T1000 (cell line): Measurements from ENCODE around the gene GLRX5.
"Not testable (repeated sequence)": the region's sequence is repeated elsewhere in the genome, so short reads cannot be mapped to it uniquely, and the experiment has no call there.

ENCODE experiments used
- DNase-seq: peaks from one replicate; lab custom pipeline; 2025; ENCODE audit warnings: mixed read lengths; lab: John Stamatoyannopoulos, UW

The GLRX5 gene

DNA sequence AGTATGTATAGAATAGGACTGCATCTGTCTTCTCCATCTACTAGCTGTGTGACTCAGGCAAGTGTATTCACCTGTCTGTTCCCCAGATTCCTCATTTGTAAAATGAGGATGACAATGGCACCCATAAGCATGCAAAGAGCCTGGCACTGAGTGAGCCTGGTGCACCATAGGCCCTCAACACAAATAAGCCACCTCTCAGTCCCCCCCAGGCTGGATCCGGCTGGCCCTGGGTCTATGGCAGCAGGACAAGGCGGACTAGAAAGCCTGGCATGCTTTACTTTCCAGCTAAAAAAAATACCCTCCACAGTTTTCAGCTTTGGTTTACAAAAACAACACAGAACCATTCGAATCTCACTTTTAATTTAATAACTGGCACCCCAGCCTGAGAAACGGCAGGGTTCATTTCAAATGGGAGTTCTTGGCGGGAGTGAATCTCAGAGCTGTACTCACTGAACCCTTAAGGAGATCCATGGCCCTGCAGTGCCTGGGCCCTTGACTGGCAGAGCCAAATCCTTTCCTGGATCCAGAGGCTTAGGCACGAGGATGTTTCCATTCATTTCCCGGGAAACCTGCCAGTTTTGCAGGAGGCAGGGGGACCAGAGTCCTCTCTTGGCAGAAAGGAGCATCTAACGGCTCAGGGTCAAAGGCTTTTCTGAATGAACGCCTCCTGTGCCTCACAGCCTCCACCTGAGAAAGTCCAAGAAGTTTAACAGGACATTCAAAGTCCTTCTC, 36.1 kb upstream of the GLRX5 start:
- DNase-seq: no peak

DNA sequence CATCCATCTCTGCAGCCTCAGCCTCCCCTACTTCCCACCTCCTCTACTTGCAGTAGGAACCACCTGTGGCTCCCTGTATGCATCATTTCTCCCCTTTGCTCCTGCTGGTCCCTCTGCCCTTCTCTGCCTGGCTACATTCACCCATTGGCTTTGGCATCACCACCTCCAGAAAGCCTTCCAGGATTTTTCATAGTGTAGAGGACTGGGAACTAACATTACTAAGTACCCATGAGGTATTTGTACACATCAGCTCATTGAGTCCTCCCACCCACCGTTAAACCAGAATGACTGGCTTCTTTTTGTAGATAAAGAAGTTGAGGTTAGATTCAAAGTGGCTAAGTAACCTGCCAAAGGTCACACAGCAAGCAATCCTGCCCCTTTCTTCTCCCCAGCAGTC, 35.5 kb upstream of the GLRX5 start:
- DNase-seq: no peak

DNA sequence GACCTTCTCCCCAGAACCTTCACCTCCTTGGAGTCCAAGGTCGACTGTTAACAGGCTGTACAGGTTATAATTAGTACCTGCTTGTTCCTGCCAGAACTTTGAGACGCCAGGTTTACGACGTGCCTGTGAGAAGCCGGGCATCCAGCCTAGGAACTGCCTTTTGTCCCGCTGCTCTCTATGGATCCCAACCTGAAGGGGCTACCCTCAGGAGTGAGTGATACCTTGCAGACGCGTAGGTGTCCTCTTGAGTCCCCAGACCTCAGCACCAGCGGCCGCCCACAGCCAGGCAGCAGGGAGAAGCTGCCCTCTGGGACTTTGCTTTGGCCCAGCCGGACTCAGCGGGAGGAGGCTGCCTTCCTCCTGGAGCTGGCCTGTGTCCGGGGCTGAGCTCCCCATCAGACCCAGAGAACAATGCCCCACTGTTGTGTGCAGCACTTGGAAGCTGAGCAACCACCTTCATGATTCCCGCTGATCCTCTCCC, 34.6 kb upstream of the GLRX5 start:
- DNase-seq: no peak

DNA sequence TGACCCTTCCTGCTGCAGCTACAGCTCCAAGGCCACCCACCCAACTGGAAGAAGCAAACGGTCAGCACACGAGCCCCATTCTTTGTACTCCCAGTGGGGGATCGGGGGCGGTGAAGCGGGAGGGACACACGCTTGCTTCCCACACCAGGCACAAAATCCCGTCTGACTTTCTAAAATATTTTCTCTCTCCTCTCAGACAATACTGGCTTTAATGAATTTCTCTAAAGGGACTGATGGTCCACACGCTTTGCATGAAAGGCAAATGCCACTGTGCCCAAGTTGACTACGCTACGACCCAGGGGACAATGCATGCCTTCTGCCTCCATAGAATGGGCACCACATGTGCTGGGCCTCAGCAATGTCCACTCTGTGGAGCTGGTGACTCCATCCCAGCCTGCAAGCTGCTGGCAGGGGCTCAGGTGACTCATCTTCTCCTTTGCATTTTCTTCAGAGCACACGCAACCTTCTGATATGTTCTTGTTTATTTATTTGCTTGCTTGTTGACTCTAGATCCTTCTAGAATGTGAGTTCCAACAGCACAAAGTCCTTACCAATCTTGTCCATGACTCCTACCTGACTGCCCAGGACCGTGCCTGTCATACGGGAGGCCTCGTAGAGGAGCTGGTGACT, 34.0 kb upstream of the GLRX5 start:
- peak; percentile 49 for DNase-seq

DNA sequence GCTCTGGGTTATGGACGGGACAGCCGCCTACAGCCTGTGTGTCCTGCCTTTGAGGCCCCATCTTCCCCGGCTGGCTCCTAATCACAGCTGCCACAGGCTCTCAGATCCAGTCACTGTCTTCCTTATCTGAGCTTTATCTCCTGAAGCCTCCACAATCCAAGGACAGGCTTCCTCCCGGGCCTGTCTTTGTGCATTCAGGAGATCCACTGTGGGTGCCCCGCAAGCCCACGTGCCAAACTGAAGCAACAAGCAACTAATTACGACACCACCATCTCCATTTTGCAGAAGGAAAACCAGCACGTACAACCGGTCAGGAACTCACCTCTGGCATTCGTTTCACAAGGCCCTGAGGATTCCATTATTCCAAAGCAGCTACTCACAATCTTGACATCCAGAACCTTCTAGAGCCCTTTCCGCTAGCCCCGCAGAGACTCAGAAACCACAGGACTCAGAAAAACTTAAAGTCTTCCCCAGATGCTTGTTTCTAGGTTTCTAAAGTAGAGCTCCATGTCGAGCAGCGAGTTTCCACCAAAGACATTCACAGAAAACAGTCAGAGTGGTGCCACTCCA, 32.4 kb upstream of the GLRX5 start:
- DNase-seq: no peak

DNA sequence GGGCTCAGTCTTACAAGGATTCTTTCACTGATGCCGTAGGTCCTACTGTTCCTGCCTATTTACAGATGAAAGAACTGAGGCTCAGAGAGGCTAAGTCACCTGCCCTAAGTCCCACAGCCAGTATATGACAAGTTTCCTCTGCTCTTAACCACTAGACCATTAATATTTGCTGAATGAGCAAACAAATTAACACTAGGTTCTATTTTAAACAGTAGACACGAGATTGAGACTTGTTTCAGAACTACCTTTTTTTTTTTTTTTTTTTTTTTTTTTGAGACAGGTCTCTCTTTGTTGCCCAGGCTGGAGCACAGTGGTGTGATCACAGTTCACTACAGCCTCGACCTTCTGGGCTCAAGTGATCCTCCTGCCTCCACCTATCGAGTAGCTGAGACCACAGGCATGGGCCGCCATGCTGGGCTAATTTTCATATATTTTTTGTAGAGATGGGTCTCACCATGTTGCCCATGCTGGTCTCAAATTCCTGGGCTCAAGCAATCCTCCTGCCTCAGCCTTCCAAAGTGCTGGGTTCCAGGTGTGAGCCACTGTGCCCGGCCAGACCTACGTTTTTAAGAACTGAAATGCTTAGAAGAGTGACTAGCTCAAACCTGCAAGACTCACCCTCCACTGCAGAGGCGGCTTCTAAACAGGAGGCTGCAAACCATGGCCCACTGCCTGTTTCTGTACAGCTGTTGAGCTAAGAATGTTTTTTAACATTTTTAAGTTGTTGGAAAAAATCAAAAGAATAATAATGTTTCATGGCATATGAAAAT, 31.3 kb upstream of the GLRX5 start:
- DNase-seq: no peak

DNA sequence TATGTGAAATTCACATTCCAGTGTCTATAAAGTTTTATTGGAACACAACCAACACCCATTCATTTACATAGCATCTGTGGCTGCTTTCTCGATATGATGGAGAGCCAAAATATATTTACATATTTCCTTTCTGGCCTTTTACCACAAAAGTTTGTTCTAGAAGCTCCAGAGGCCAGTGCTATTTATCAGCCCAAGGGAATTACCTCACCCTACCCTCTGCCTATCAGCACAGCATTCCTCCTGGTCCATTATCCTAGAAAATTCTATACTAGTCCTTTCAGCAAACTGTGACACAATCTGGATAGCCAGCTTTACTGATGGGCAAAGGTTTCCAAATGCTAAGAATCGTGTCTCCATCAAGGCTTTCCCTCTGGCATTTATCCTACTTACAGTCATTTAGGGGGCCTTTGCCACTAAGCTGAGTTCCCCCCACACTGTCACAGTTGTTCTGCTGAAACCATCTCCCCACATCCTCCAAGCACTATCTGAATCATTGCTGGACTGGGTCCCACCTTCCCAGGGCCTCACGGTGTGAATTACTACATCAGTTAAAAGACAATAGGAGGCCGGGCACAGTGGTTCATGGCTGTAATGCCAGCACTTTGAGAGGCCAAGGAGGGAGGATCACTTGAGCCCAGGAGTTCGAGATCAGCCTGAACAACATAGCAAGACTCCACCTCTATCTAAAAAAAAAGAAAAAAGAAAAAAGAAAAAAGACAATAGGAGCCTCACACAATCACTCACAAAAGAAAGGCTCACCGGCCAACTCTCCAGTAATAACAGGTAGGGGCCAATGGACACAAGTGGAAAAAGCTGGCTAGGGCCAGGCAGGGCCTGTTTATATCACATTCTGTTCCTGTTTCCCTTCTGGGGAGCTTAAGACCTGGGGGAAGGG, 30.5 kb upstream of the GLRX5 start:
- DNase-seq: no peak

DNA sequence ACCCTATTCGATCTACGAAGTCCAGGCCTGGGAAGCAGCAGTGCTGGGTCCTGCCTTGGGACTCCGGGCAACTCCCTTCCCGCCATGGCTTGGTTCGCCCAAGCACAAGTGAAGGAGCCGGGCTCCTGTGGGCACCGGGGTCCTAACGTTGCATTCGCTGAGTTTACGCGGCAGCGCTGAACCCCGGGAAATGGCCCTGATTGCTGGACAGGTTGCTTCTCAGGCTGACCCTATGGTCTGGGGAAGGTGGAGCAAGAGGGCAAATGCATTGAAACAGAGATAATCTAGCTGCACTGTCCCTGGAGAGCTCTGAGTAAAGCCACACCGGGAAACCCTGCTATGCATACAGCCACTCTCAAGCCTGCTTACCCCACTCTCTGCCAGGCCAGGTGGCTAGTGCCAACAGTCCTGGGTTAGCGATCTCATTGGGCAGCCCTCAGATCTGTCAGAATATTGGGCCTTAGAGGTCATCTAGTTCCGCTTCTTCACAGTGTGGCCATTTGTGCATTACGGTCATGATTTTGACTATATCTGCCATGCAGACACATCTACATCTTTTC, 29.7 kb upstream of the GLRX5 start:
- DNase-seq: no peak

DNA sequence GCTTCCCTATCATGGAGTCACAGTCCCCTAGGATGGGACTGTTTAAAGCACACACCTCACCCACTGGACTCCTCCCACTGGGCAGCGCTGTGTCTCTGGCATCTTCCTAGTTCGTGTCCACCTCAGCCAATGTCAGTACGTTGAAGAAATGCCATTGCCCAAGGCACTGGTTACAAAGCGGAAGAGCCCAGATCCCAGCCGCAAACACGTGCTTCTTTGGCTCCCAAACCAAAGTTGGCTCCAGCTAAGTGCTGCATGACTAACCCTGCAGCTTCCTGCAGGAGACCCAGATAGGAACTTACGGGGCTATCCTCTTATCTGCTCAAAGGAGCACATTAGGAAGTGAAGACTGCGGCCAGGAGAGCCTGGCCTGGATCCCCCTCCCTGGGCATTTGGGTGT, 27.7 kb upstream of the GLRX5 start:
- DNase-seq: peak; percentile 60

DNA sequence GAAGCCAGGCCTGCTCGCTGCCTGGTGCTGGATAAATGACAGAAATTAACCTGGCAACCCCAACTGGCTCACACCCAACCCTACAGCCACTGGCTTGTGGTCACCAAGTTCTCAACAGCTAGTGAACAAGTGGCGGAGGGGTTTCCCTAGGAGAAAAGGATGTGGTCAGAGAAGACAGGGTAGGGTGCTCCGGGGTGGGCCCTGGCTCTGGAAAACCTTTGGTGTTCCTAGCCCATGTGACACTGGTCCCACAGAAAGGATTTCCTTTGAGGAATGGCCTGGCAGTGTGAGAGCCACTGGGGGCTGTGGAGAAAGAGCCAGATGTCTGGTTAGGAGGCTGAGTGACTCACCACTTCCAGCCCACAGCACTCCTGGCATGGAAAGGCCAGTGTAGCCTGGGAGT, 27.1 kb upstream of the GLRX5 start:
- DNase-seq: peak; percentile 12

DNA sequence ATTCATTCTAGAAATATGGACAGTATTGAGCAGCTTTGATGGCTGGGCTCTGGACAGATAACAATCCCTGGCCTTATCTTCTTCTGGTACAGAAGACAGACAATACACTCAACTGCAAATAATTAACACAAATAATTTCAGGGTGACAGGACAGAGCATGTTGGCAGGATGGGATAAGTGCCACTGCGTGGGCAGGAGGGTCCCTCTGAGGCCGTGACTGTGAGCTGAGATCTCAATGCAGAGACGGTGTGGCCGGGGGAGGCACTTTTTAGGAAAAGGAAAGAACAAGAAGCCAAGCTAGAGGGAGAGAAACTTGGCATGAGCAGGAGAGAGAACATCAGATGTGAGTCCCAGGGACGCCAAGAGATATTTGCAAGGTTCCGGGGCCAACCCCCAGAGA, 26.5 kb upstream of the GLRX5 start:
- no peak for DNase-seq

DNA sequence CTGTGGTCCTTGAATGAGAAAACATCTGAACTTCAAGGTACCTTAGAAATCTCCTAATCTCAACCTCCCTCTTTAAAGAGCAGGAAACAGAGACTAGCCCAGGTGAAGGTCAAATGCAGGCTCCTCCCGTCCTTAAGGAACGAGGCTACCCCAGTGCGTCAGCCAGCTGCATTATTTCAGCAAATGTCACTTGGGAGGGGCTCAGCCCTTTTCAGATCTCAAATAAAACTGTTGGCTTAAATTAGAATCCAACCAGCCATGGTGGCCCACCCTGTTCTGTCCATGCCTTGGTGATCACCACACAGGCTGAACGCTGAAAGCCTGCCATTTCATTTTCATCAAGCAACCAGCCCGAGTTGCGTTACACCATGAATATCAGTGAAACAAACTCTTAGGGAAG, 25.4 kb upstream of the GLRX5 start:
- DNase-seq: no peak

DNA sequence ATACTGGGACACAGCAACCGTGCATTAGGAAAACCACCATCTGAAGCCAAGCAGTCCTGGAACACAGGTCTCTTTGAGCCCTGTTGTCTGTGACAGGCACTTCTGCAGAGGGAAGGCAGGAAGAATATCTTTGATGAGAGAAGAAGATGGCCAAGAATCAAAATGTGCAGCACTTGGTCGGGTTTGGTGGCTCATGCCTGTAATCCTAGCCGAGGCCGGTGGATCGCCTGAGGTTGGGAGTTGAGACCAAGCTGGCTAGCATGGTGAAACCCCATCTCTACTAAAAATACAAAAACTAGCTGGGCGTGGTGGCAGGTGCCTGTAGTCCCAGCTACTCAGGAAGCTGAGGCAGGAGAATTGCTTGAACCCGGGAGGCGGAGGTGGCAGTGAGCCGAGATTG, 24.5 kb upstream of the GLRX5 start:
- not testable (repeated sequence) for DNase-seq

DNA sequence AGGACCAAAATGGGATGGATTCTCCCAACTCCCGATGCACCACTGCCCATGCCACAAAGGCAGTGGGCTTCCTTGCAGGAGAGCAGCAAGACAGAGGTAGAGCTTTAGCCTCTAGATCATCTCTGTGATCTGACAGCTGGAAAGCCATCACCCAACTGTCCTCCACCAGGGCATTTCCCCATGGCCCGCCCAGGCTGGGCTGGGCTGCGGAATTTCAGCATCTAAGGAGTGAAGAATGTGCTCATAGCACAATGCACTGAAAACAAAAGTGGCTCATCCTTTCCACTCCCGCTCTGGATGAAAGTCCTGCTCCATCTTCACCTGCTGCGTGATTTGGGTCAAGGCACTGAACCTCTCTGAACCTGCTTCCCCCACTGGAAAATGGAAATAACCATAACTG, 24.0 kb upstream of the GLRX5 start:
- no peak for DNase-seq

DNA sequence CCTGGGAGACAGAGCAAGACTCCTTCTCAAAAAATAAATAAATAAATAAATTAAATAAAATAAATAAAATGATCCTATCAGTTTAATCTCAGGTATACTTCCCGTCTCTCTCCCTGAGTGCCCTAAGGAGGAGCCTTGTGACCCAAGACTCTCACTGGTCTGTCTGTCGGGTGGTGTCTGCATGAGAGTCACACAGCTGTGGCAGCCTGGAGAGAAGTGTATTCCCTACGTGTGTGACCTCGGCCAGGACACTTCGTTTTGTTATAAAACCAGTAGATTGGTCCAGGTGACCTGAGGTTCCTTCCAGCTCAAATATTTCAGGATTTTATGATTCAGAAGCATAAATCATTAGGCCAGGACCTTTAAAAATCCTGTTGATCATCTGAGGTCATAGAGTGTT, 23.2 kb upstream of the GLRX5 start:
- DNase-seq: no peak

DNA sequence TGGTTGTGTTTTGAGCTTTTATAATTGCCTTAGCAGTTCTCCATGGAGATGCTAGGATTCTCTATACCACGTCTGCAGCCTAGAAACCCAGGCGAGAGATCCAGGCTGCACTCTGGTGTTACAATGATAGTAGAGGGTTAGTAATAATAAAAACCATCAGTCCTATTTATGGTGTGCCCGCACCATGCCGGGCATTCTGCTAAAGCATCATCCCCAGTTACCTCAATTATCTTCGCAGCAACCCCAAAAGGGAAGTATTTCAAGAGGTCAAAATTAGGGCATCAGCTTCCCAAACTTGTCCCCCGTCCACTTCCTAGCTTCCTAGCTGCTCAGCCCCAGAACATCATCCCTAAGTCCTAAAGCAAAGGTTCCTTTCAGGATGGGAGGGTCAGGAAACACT, 21.6 kb upstream of the GLRX5 start:
- DNase-seq: no peak

DNA sequence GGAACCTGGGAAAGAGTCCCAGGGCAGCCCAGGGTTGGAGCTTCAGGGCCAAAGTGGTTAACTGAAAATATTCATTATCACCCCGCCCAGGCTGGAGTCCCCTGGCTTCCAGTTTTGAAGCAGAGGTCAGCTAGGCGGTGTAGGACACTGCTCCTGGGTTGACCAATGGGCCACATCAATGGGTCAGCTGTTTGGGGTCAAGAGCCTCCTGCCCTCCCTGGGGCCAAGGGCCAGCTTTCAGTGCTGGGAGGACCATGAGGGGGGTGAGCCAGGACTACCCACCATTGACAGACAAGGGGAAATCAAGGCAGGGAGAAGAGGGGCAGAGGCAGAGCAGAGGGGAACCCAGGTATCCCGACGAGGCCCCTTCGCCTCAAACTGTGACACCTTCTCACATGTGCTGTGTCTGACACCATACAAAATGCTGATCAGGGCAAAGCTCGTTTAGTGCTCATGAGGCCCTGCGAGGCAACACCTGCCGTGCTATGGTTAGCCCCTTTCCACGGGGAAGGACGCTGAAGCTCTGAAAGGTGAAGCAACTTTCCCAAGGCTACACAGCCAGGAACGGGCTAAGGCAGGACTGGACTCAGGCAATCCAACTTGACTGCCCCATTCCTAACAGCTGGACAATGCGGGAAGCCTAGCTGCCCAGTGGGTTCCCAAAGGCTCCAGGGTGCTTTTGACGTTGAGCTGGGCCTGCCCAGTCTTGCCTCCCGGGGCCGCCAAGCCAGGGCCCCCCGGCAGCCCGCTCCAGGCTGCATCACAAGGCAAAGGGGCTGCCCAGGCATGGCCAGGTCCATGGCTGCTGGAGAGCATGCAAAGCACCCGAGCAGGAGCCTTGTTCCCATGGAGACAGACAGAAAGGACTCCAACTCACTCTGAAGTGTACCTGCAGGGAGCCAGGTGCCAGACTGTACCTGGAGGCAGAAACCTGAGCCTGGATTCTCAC, 20.4 kb upstream of the GLRX5 start:
- DNase-seq: no peak

DNA sequence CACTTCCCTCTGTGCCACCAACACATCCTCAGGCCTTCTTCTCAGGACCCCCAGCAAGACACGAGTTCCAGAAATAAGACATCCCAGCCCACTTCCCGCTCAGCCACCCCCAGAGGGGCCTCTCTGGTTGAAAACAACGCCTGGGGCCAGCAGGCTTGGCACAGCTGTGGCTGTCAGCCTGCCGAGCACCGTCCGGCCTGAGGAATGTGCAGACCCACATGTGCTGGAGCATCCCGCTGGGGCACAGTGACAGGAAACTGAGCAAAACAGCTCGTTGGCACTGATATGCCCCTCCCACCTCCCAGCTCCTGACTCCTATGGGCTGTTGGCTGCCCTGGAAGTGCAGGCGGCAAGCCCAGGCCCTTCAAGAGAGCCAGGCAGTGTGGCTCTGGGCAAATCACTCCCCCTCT, 19.8 kb upstream of the GLRX5 start:
- peak; percentile 21 for DNase-seq

DNA sequence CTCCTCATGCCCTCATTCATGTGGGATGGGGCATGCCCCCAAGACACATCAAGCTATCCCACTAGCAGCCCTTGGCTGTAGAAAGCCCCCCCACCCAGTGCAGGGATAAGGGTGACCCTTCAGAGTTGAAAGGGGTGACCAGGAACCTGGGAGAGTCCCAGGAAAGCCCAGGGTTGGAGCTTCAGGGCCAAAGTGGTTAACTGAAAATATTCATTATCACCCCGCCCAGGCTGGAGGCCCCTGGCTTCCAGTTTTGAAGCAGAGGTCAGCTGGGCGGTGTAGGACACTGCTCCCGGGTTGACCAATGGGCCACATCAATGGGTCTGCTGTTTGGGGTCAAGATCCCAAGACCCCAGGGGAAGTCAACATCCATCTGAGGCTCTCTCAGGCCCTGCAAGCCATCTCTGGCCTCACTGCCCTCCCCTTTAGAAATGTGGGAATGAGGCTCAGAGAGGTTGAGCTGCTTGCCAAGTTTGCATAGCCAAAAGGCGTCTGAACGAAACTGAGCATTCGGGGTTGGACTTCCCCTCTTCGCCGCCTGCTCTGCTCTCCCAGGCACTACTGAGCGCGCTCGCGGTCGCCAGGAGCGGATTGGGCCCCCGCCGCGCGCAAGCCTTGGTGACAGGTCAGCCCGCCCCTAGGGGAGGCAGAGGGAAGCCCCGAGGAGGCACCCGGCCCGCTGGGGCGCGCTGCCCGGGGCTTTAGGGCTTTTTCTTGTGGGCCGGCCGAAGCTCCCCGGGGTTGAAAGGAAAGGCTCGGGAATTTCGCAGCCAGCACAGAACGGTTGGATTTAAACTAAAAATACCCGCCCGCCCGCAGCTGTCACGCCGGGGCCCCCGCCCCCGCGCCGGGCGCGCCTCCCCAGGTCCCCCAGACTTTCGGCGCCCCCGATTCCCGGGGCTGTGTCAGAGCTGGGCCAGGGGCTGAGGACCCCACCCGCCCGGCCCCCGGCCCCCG, 19.0 kb upstream of the GLRX5 start:
- no peak for DNase-seq
